ENCODE results near the gene ADAM10. TPM values are rescaled to one million over a fixed set of nuclear protein-coding genes. Genes with fewer than 3 reads are reported as not detected.

ADAM10 gene
- total RNA-seq, 2 experiments from 2014 or later: 61.9 to 103 TPM

GRCh38 chr15:58627701-58628100, 121.8 kb downstream of the ADAM10 start:
- no peak for DNase-seq (ENCODE audit: low spot score)

DNA sequence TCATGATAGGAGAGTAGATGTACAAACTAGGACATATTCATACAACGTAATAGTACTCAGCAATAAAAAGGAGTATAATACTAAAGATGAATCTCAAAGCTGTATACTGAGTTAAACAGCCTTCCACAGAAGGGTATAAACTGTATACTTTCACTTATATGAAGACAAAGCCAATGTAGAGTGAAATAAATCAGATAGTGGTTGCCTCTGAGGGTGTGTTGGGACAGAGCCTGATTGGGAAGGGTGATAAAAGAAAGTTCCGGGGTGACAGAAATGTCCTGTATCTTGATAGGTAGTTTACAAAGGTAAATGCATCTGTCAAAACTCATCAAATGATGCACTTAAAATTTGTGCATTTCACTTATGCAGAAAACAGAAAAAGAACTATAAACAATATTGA, 122.5 kb downstream of the ADAM10 start:
- POLR2A ChIA-PET: no interaction called here
- peaks cover 64% of the 10 kb centered on the region for H3K36me3 ChIP-seq (ENCODE audit: insufficient read depth, low read length)
- no peak overlapping the region for H3K27ac ChIP-seq (ENCODE audit: low read depth, low read length, poor library complexity, severe bottlenecking)
- CTCF ChIA-PET (ENCODE audit: unreplicated experiment): no interaction called here
- H3K9me3 ChIP-seq (ENCODE audit: low read length): no peaks in the 10 kb centered on the region
- H4K20me1 ChIP-seq (ENCODE audit: insufficient read depth, low read length): no peaks in the 10 kb centered on the region
- no peaks in the 10 kb centered on the region for H3K79me2 ChIP-seq (ENCODE audit: insufficient read depth, low read depth, low read length)
- peaks cover 13% of the 10 kb centered on the region for H3K4me1 ChIP-seq (ENCODE audit: insufficient read depth, low read length, poor library complexity, severe bottlenecking)
- DNase-seq (ENCODE audit: low spot score): no peak
- H3K4me2 ChIP-seq (ENCODE audit: low read length): no peak overlapping the region
- intact Hi-C loops (cut with micrococcal nuclease; ENCODE audit: unreplicated experiment): no loop called here
- TF ChIP-seq, protein P1, sequence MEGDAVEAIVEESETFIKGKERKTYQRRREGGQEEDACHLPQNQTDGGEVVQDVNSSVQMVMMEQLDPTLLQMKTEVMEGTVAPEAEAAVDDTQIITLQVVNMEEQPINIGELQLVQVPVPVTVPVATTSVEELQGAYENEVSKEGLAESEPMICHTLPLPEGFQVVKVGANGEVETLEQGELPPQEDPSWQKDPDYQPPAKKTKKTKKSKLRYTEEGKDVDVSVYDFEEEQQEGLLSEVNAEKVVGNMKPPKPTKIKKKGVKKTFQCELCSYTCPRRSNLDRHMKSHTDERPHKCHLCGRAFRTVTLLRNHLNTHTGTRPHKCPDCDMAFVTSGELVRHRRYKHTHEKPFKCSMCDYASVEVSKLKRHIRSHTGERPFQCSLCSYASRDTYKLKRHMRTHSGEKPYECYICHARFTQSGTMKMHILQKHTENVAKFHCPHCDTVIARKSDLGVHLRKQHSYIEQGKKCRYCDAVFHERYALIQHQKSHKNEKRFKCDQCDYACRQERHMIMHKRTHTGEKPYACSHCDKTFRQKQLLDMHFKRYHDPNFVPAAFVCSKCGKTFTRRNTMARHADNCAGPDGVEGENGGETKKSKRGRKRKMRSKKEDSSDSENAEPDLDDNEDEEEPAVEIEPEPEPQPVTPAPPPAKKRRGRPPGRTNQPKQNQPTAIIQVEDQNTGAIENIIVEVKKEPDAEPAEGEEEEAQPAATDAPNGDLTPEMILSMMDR (conservative IDR thresholded peaks at IDR 0.05; ENCODE audit: low read length): no peak
- no peak for TF ChIP-seq EZH2phosphoT487 (IDR thresholded peaks at IDR 0.05; ENCODE audit: borderline replicate concordance, low read depth, low read length)
- H3K4me3 ChIP-seq (ENCODE audit: low read depth, low read length, poor library complexity, severe bottlenecking): no peak overlapping the region
- H3K9me2 ChIP-seq (ENCODE audit: insufficient read depth, low read length): no peaks in the 10 kb centered on the region
- no TSS peak for BruUV-seq (replicated peaks)
- no peak overlapping the region for H2AFZ ChIP-seq (ENCODE audit: low read length)

More at GRCh38 chr15:58627701-58628100, 121.8 kb downstream of the ADAM10 start:
- peaks cover 71% of the 10 kb centered on the region for H3K36me3 ChIP-seq (ENCODE audit: insufficient read depth, low read length)
- BruUV-seq (replicated peaks): no TSS peak
- H2AFZ ChIP-seq (ENCODE audit: low read length): no peak overlapping the region
- POLR2A ChIA-PET: no interaction called here
- CTCF ChIA-PET (ENCODE audit: unreplicated experiment): no interaction called here
- H3K9me3 ChIP-seq (ENCODE audit: low read length): no peaks in the 10 kb centered on the region
- peaks cover 13% of the 10 kb centered on the region for H3K4me1 ChIP-seq (ENCODE audit: insufficient read depth, low read length, poor library complexity, severe bottlenecking)
- H3K9me2 ChIP-seq (ENCODE audit: insufficient read depth, low read length): no peaks in the 10 kb centered on the region
- TF ChIP-seq, protein P1 (conservative IDR thresholded peaks at IDR 0.05; ENCODE audit: low read length): no peak
- no peak for TF ChIP-seq EZH2phosphoT487 (IDR thresholded peaks at IDR 0.05; ENCODE audit: borderline replicate concordance, low read depth, low read length)
- intact Hi-C loops (cut with micrococcal nuclease; ENCODE audit: unreplicated experiment): no loop called here
- no peaks in the 10 kb centered on the region for H3K79me2 ChIP-seq (ENCODE audit: insufficient read depth, low read depth, low read length)
- no peak overlapping the region for H3K4me3 ChIP-seq (ENCODE audit: low read depth, low read length, poor library complexity, severe bottlenecking)
- H3K27ac ChIP-seq (ENCODE audit: low read depth, low read length, poor library complexity, severe bottlenecking): no peak overlapping the region
- no peak overlapping the region for H3K4me2 ChIP-seq (ENCODE audit: low read length)
- no peaks in the 10 kb centered on the region for H4K20me1 ChIP-seq (ENCODE audit: insufficient read depth, low read length)

DNA sequence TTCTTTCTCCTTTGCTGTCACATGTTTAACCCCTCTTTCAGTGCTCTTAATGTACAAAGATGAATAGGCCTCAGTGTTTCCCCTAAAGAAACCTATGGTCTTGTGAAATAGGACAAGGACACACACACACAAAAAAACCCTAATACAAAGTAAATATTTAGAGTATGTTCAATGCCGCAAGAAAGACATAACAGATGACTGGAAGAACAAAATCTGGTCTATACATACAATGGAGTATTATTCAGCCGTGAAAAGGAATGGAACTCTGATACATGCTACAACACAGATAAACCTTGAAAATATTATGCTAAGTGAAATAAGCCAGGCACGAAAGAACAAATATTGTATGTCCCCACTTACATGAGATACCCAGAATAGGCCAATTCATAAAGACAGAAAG, 123.1 kb downstream of the ADAM10 start:
- peaks cover 13% of the 10 kb centered on the region for H3K4me1 ChIP-seq (ENCODE audit: insufficient read depth, low read length, poor library complexity, severe bottlenecking)
- H3K4me3 ChIP-seq (ENCODE audit: low read depth, low read length, poor library complexity, severe bottlenecking): no peak overlapping the region
- no peak for DNase-seq (ENCODE audit: low spot score)
- TF ChIP-seq, protein P1 (conservative IDR thresholded peaks at IDR 0.05; ENCODE audit: low read length): no peak
- no peak for TF ChIP-seq EZH2phosphoT487 (IDR thresholded peaks at IDR 0.05; ENCODE audit: borderline replicate concordance, low read depth, low read length)
- H3K9me3 ChIP-seq (ENCODE audit: low read length): no peaks in the 10 kb centered on the region
- H4K20me1 ChIP-seq (ENCODE audit: insufficient read depth, low read length): no peaks in the 10 kb centered on the region
- no peak overlapping the region for H3K27ac ChIP-seq (ENCODE audit: low read depth, low read length, poor library complexity, severe bottlenecking)
- no peaks in the 10 kb centered on the region for H3K9me2 ChIP-seq (ENCODE audit: insufficient read depth, low read length)
- ChIA-PET CTCF (ENCODE audit: unreplicated experiment) (no interaction called here), POLR2A (no interaction called here)
- intact Hi-C loops (cut with micrococcal nuclease; ENCODE audit: unreplicated experiment): no loop called here
- no peaks in the 10 kb centered on the region for H3K79me2 ChIP-seq (ENCODE audit: insufficient read depth, low read depth, low read length)
- no peak overlapping the region for H2AFZ ChIP-seq (ENCODE audit: low read length)
- H3K36me3 ChIP-seq (ENCODE audit: insufficient read depth, low read length): peaks cover 61% of the 10 kb centered on the region
- BruUV-seq (replicated peaks): no TSS peak
- no peak overlapping the region for H3K4me2 ChIP-seq (ENCODE audit: low read length)
